WTC11 (cell line): ENCODE measurements around the gene GPC5. TPM values are rescaled to one million over a fixed set of nuclear protein-coding genes. Genes with fewer than 3 reads are reported as not detected.

Experiments
- ATAC-seq: fragments of 200-7000 bp; cut with Tn5 transposase; 2 replicates; pipeline ENCODE4 v1.10.0; 2021; ENCODE audit warnings: mild to moderate bottlenecking, moderate library complexity
- CTCF ChIA-PET: fragments of 300-600 bp; sonication (Branson Sonifier 250); formaldehyde crosslinking; loops from one replicate; lab custom pipeline; 2021; ENCODE audit warnings: antibody characterized with exemption; lab: Charles Lee
- POLR2A ChIA-PET: fragments of 350-600 bp; sonication (Branson Sonifier 250); formaldehyde crosslinking; loops from one replicate; lab custom pipeline; 2021; ENCODE audit warnings: antibody characterized with exemption; lab: Charles Lee
- DNase-seq: peaks from one replicate; pipeline ENCODE4 v3.0.0; 2021; ENCODE audit warnings: low spot score
- H3K27ac Mint-ChIP-seq: 2 replicates; pipeline ENCODE4 v1.8.0; 2021; ENCODE audit warnings: mixed read lengths
- H3K27me3 Mint-ChIP-seq: 2 replicates; pipeline ENCODE4 v1.8.0; 2021; ENCODE audit warnings: low read depth, mild to moderate bottlenecking, moderate library complexity, mixed read lengths
- H3K36me3 Mint-ChIP-seq: 2 replicates; pipeline ENCODE4 v1.8.0; 2021; ENCODE audit warnings: mixed read lengths
- H3K4me1 Mint-ChIP-seq: 2 replicates; pipeline ENCODE4 v1.8.0; 2022; ENCODE audit warnings: mixed read lengths
- H3K4me3 Mint-ChIP-seq: 2 replicates; pipeline ENCODE4 v1.8.0; 2021; ENCODE audit warnings: mild to moderate bottlenecking, moderate library complexity, mixed read lengths
- H3K9me3 Mint-ChIP-seq: 2 replicates; pipeline ENCODE4 v1.8.0; 2021; ENCODE audit warnings: mixed read lengths
- FOXJ3 ChIP-seq: sonication (generic); formaldehyde crosslinking; IDR thresholded peaks from 2 replicates; pipeline ENCODE4 v1.9.0; 2021; ENCODE audit warnings: missing genetic modification reagents, mild to moderate bottlenecking, borderline replicate concordance
- FOXK1 ChIP-seq: sonication (generic); formaldehyde crosslinking; IDR thresholded peaks from 2 replicates; pipeline ENCODE4 v1.8.0; 2022; ENCODE audit warnings: mild to moderate bottlenecking, moderate library complexity, missing genetic modification reagents
- FOXP1 ChIP-seq: sonication (generic); formaldehyde crosslinking; IDR thresholded peaks from 2 replicates; pipeline ENCODE4 v1.8.0; 2022; ENCODE audit warnings: missing genetic modification reagents, mild to moderate bottlenecking, moderate library complexity, borderline replicate concordance
- GRHL2 ChIP-seq: fragments of 250-450 bp; sonication (Bioruptor Pico); IDR thresholded peaks from 2 replicates; pipeline ENCODE4 v1.8.0; 2022; ENCODE audit warnings: mild to moderate bottlenecking, moderate library complexity; ENCODE audit not compliant: insufficient replicate concordance, severe bottlenecking
- MYBL2 ChIP-seq: sonication (generic); formaldehyde crosslinking; IDR thresholded peaks from 2 replicates; pipeline ENCODE4 v1.8.1; 2023; ENCODE audit warnings: mild to moderate bottlenecking, moderate library complexity, missing genetic modification reagents
- NFYB ChIP-seq: sonication (generic); formaldehyde crosslinking; conservative IDR thresholded peaks from 2 replicates; pipeline ENCODE4 v1.8.0; 2022; ENCODE audit warnings: low read depth, missing genetic modification reagents
- PRRX2 ChIP-seq: fragments of 250-450 bp; sonication (Bioruptor Pico); IDR thresholded peaks from 2 replicates; pipeline ENCODE4 v1.8.0; 2021; ENCODE audit warnings: mild to moderate bottlenecking
- TCF7 ChIP-seq: sonication (generic); formaldehyde crosslinking; IDR thresholded peaks from 2 replicates; pipeline ENCODE4 v1.8.0; 2022; ENCODE audit warnings: mild to moderate bottlenecking, low read depth, missing genetic modification reagents, moderate library complexity
- TEAD1 ChIP-seq: sonication (generic); formaldehyde crosslinking; IDR thresholded peaks from 2 replicates; pipeline ENCODE4 v1.8.0; 2022; ENCODE audit warnings: mild to moderate bottlenecking, missing genetic modification reagents
- ZNF263 ChIP-seq: sonication (generic); formaldehyde crosslinking; IDR thresholded peaks from 2 replicates; pipeline ENCODE4 v1.8.1; 2022; ENCODE audit warnings: low read depth, mild to moderate bottlenecking, moderate library complexity, missing genetic modification reagents
- total RNA-seq: library from RNA; stranded (reverse); gene quantifications from 3 replicates; pipeline ENCODE4 v1.2.3, GENCODE V29; 2021
- TF ChIP-seq, protein P1 (sequence below): fragments of 250-450 bp; sonication (Bioruptor Pico); IDR thresholded peaks from 2 replicates; pipeline ENCODE4 v1.9.0; 2021; ENCODE audit warnings: mild to moderate bottlenecking
- TF ChIP-seq, protein P2 (sequence below): sonication (generic); formaldehyde crosslinking; IDR thresholded peaks from 2 replicates; pipeline ENCODE4 v1.8.0; 2022; ENCODE audit warnings: mild to moderate bottlenecking, missing genetic modification reagents
- TF ChIP-seq, protein P3 (sequence below): sonication (generic); formaldehyde crosslinking; IDR thresholded peaks from 2 replicates; pipeline ENCODE4 v1.8.1; 2022; ENCODE audit warnings: missing genetic modification reagents, borderline replicate concordance
- TF ChIP-seq, protein P4 (sequence below): fragments of 250-450 bp; sonication (Bioruptor Pico); conservative IDR thresholded peaks from 2 replicates; pipeline ENCODE4 v1.9.0; 2021; ENCODE audit warnings: mild to moderate bottlenecking
- TF ChIP-seq, protein P5 (sequence below): fragments of 250-450 bp; sonication (Bioruptor Pico); IDR thresholded peaks from 2 replicates; pipeline ENCODE4 v2.1.2; 2022; ENCODE audit warnings: mild to moderate bottlenecking, moderate library complexity
- TF ChIP-seq, protein P6 (sequence below): sonication (generic); formaldehyde crosslinking; IDR thresholded peaks from 2 replicates; pipeline ENCODE4 v1.8.0; 2023; ENCODE audit warnings: missing genetic modification reagents, mild to moderate bottlenecking, borderline replicate concordance
- TF ChIP-seq, protein P7 (sequence below): sonication (generic); formaldehyde crosslinking; IDR thresholded peaks from 2 replicates; pipeline ENCODE4 v1.8.1; 2022; ENCODE audit warnings: mild to moderate bottlenecking, moderate library complexity, missing genetic modification reagents

Gene GPC5
- total RNA-seq, 1 experiment from 2014 or later = 0.46 TPM

DNA sequence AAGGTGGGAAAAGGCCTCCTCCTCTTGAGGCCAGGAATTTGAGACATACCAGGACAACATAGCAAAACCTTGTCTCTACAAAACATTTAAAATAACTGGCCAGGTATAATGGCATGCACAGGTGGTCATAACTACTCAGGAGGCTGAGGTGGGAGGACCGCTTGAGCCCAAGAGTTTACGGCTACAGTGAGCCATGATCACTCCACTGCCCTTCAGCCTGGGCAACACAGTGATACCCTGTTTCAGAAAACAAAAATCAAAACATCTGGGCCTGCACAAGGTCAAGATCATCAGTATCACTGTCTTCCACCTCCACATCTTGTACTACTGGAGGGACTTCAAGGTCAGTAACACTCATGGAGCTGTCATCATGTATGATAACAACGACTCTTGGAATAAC is 1085.5 kb downstream of the GPC5 start:
- ATAC-seq (no peak), DNase-seq (no peak)
- ChIA-PET POLR2A (no interaction called here), CTCF (no interaction called here)
- no peaks in the 10 kb centered on the region for H3K27me3 Mint-ChIP-seq
- H3K4me1 Mint-ChIP-seq = no peaks in the 10 kb centered on the region
- H3K36me3 Mint-ChIP-seq = no peaks in the 10 kb centered on the region
- H3K4me3 Mint-ChIP-seq = no peak overlapping the region
- no peaks in the 10 kb centered on the region for H3K9me3 Mint-ChIP-seq
- no peak for TF ChIP-seq FOXJ3
- TF ChIP-seq, protein P1, sequence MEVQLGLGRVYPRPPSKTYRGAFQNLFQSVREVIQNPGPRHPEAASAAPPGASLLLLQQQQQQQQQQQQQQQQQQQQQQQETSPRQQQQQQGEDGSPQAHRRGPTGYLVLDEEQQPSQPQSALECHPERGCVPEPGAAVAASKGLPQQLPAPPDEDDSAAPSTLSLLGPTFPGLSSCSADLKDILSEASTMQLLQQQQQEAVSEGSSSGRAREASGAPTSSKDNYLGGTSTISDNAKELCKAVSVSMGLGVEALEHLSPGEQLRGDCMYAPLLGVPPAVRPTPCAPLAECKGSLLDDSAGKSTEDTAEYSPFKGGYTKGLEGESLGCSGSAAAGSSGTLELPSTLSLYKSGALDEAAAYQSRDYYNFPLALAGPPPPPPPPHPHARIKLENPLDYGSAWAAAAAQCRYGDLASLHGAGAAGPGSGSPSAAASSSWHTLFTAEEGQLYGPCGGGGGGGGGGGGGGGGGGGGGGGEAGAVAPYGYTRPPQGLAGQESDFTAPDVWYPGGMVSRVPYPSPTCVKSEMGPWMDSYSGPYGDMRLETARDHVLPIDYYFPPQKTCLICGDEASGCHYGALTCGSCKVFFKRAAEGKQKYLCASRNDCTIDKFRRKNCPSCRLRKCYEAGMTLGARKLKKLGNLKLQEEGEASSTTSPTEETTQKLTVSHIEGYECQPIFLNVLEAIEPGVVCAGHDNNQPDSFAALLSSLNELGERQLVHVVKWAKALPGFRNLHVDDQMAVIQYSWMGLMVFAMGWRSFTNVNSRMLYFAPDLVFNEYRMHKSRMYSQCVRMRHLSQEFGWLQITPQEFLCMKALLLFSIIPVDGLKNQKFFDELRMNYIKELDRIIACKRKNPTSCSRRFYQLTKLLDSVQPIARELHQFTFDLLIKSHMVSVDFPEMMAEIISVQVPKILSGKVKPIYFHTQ (CRISPR knock-in tag) = no peak
- TF ChIP-seq, protein P2, sequence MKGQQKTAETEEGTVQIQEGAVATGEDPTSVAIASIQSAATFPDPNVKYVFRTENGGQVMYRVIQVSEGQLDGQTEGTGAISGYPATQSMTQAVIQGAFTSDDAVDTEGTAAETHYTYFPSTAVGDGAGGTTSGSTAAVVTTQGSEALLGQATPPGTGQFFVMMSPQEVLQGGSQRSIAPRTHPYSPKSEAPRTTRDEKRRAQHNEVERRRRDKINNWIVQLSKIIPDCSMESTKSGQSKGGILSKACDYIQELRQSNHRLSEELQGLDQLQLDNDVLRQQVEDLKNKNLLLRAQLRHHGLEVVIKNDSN (CRISPR knock-in tag) = no peak
- no peak overlapping the region for H3K27ac Mint-ChIP-seq

DNA sequence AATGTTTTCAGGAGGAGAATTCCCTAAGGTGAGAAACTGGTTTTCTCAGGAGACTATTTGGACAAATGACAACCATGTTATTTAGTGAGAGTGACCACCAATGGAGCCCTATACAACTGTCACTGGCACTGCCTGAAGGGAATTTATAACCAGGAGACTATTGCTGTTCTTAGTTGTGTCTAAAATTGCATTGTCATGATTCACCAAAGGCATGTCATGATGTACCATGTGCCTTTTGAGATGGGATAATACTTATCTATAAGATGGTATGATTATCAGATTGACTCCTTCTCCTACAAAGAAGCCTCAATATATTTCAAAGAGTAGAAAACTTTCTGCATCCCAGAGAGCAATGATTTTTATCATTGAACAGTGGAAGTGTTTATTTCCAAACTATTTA is 1088.8 kb downstream of the GPC5 start:
- no peaks in the 10 kb centered on the region for H3K27me3 Mint-ChIP-seq
- ChIA-PET CTCF (no interaction called here), POLR2A (no interaction called here)
- H3K27ac Mint-ChIP-seq = no peak overlapping the region
- no peaks in the 10 kb centered on the region for H3K4me1 Mint-ChIP-seq
- H3K4me3 Mint-ChIP-seq = no peak overlapping the region
- ATAC-seq = no peak
- no peaks in the 10 kb centered on the region for H3K9me3 Mint-ChIP-seq
- no peaks in the 10 kb centered on the region for H3K36me3 Mint-ChIP-seq
- DNase-seq = no peak
- TF ChIP-seq GRHL2 (CRISPR knock-in tag) (no peak), FOXJ3 (no peak), FOXK1 (CRISPR knock-in tag) (no peak), TCF7 (CRISPR knock-in tag) (no peak), TEAD1 (CRISPR knock-in tag) (no peak), NFYB (CRISPR knock-in tag) (no peak), PRRX2 (CRISPR knock-in tag) (no peak), FOXP1 (CRISPR knock-in tag) (no peak), MYBL2 (CRISPR knock-in tag) (no peak), ZNF263 (CRISPR knock-in tag) (no peak)
- TF ChIP-seq, protein P3, sequence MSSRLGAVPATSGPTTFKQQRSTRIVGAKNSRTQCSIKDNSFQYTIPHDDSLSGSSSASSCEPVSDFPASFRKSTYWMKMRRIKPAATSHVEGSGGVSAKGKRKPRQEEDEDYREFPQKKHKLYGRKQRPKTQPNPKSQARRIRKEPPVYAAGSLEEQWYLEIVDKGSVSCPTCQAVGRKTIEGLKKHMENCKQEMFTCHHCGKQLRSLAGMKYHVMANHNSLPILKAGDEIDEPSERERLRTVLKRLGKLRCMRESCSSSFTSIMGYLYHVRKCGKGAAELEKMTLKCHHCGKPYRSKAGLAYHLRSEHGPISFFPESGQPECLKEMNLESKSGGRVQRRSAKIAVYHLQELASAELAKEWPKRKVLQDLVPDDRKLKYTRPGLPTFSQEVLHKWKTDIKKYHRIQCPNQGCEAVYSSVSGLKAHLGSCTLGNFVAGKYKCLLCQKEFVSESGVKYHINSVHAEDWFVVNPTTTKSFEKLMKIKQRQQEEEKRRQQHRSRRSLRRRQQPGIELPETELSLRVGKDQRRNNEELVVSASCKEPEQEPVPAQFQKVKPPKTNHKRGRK (CRISPR knock-in tag) = no peak
- TF ChIP-seq, protein P4, sequence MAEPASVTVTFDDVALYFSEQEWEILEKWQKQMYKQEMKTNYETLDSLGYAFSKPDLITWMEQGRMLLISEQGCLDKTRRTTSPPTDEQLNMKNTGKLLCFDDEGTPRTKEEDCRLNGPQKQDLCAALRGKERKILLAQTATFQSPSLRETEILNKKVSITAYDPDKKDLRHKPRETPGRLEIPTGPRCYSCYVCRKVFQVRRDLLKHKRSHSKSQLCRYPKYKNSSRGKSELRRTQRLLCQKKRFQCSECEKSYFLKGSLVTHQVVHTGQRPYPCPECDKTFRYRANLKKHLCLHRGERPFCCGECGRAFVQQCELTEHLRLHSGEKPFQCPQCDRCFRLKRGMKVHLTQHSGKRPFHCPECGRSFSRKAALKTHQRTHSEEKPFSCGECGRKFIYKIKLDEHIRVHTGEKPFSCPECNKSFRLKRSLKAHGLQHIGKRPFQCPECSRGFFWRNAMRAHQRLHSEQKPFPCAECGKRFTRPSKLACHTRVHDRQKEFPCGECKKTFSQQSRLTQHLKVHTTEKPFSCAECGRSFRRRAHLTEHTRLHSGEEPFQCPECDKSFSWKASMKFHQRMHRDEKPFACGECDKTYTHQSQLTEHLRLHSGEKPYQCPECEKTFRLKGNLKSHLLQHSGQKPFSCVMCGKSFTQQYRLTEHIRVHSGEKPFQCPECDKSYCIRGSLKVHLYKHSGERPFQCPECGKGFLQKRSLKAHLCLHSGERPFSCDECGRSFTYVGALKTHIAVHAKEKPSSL (CRISPR knock-in tag) = no peak
- TF ChIP-seq, protein P5, sequence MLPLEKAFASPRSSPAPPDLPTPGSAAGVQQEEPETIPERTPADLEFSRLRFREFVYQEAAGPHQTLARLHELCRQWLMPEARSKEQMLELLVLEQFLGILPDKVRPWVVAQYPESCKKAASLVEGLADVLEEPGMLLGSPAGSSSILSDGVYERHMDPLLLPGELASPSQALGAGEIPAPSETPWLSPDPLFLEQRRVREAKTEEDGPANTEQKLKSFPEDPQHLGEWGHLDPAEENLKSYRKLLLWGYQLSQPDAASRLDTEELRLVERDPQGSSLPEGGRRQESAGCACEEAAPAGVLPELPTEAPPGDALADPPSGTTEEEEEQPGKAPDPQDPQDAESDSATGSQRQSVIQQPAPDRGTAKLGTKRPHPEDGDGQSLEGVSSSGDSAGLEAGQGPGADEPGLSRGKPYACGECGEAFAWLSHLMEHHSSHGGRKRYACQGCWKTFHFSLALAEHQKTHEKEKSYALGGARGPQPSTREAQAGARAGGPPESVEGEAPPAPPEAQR (CRISPR knock-in tag) = no peak
- TF ChIP-seq, protein P6, sequence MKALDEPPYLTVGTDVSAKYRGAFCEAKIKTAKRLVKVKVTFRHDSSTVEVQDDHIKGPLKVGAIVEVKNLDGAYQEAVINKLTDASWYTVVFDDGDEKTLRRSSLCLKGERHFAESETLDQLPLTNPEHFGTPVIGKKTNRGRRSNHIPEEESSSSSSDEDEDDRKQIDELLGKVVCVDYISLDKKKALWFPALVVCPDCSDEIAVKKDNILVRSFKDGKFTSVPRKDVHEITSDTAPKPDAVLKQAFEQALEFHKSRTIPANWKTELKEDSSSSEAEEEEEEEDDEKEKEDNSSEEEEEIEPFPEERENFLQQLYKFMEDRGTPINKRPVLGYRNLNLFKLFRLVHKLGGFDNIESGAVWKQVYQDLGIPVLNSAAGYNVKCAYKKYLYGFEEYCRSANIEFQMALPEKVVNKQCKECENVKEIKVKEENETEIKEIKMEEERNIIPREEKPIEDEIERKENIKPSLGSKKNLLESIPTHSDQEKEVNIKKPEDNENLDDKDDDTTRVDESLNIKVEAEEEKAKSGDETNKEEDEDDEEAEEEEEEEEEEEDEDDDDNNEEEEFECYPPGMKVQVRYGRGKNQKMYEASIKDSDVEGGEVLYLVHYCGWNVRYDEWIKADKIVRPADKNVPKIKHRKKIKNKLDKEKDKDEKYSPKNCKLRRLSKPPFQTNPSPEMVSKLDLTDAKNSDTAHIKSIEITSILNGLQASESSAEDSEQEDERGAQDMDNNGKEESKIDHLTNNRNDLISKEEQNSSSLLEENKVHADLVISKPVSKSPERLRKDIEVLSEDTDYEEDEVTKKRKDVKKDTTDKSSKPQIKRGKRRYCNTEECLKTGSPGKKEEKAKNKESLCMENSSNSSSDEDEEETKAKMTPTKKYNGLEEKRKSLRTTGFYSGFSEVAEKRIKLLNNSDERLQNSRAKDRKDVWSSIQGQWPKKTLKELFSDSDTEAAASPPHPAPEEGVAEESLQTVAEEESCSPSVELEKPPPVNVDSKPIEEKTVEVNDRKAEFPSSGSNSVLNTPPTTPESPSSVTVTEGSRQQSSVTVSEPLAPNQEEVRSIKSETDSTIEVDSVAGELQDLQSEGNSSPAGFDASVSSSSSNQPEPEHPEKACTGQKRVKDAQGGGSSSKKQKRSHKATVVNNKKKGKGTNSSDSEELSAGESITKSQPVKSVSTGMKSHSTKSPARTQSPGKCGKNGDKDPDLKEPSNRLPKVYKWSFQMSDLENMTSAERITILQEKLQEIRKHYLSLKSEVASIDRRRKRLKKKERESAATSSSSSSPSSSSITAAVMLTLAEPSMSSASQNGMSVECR (CRISPR knock-in tag) = no peak
- TF ChIP-seq, protein P7, sequence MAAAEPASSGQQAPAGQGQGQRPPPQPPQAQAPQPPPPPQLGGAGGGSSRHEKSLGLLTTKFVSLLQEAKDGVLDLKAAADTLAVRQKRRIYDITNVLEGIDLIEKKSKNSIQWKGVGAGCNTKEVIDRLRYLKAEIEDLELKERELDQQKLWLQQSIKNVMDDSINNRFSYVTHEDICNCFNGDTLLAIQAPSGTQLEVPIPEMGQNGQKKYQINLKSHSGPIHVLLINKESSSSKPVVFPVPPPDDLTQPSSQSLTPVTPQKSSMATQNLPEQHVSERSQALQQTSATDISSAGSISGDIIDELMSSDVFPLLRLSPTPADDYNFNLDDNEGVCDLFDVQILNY = no peak
